Measurements from ENCODE around the gene ABLIM1. TPM values are rescaled to one million over a fixed set of nuclear protein-coding genes. Genes with fewer than 3 reads are reported as not detected.

ABLIM1 gene
- total and polyA plus RNA-seq, 8 donors, result 28.1 to 276 (median 92.9) TPM

- 84 to 96% (median 93%) methylated on average over 2 of the region's 2 CpGs for WGBS, 5 donors
- TF ChIP-seq POLR2AphosphoS5 (IDR thresholded peaks at IDR 0.05) (no peak), EP300 (IDR thresholded peaks at IDR 0.05) (no peak), POLR2A (IDR thresholded peaks at IDR 0.05) (no peak), CTCF (IDR thresholded peaks at IDR 0.05) (no peak)
- H3K4me1 ChIP-seq, result peaks cover 0 to 30% (median 8%) of the 10 kb centered on the region in 4 donors
- no peaks in the 10 kb centered on the region for H3K27me3 ChIP-seq
- H3K4me3 ChIP-seq, result no peak overlapping the region
- DNase-seq, result no peak
- H3K36me3 ChIP-seq, result peaks cover 0 to 19% (median 5%) of the 10 kb centered on the region in 4 donors
- H3K9me3 ChIP-seq, result no peaks in the 10 kb centered on the region
- intact Hi-C loops (cut with DNase I; ENCODE audit: low total_unique reads), result no loop called here
- peak overlapping the region in 2 of 5 donors; percentile 21 to 66 for H3K27ac ChIP-seq
Observed at GRCh38 chr10:114478281-114478680, 179.8 kb downstream of the ABLIM1 start.

- intact Hi-C loops (cut with DNase I; ENCODE audit: low total_unique reads), result no loop called here
- no peak overlapping the region for H3K4me3 ChIP-seq
- H3K4me1 ChIP-seq, result peaks cover 5 to 34% (median 10%) of the 10 kb centered on the region in 4 donors
- WGBS, 5 donors, result 85 to 96% (median 91%) methylated on average over 7 of the region's 7 CpGs
- H3K9me3 ChIP-seq, result no peaks in the 10 kb centered on the region
- DNase-seq, result no peak
- peak overlapping the region in 3 of 5 donors; percentile 42 to 66 (median 47) for H3K27ac ChIP-seq
- no peaks in the 10 kb centered on the region for H3K27me3 ChIP-seq
- H3K36me3 ChIP-seq, result peaks cover 0 to 17% (median 5%) of the 10 kb centered on the region in 4 donors
- TF ChIP-seq POLR2AphosphoS5 (IDR thresholded peaks at IDR 0.05) (peak in 1 of 3 donors; percentile 10), POLR2A (IDR thresholded peaks at IDR 0.05) (no peak)
Observed at GRCh38 chr10:114477285-114477684, 180.8 kb downstream of the ABLIM1 start.

GRCh38 chr10:114474989-114475388 lies 183.1 kb downstream of the ABLIM1 start:
- intact Hi-C loops (cut with DNase I; ENCODE audit: low total_unique reads), result no loop called here
- peak overlapping the region in 2 of 5 donors; percentile 32 to 56 for H3K27ac ChIP-seq

GRCh38 chr10:114473776-114474175 lies 184.3 kb downstream of the ABLIM1 start:
- WGBS, 5 donors, result 39 to 59% (median 48%) methylated on average over 3 of the region's 3 CpGs
- H3K27ac ChIP-seq, result peak overlapping the region in 4 of 5 donors; percentile 32 to 56 (median 45)

More at GRCh38 chr10:114474989-114475388, 183.1 kb downstream of the ABLIM1 start:
- 96 to 99% (median 98%) methylated on average over 5 of the region's 5 CpGs for WGBS, 5 donors
- Histone ChIP-seq H3K4me3 (no peak overlapping the region), H3K4me1 (peaks cover 10 to 54% (median 19%) of the 10 kb centered on the region in 4 donors), H3K36me3 (peaks cover 0 to 10% (median under 1%) of the 10 kb centered on the region in 4 donors), H3K9me3 (no peaks in the 10 kb centered on the region), H3K27me3 (no peaks in the 10 kb centered on the region)
- no peak for TF ChIP-seq CTCF (IDR thresholded peaks at IDR 0.05)
- TF ChIP-seq EP300 (IDR thresholded peaks at IDR 0.05), result no peak
- no peak for TF ChIP-seq POLR2AphosphoS5 (IDR thresholded peaks at IDR 0.05)
- no peak for TF ChIP-seq POLR2A (IDR thresholded peaks at IDR 0.05)
- no peak for DNase-seq

More at GRCh38 chr10:114473776-114474175, 184.3 kb downstream of the ABLIM1 start:
- H3K4me3 ChIP-seq, result no peak overlapping the region
- H3K9me3 ChIP-seq, result no peaks in the 10 kb centered on the region
- no peak for DNase-seq
- intact Hi-C loops (cut with DNase I; ENCODE audit: low total_unique reads), result no loop called here
- TF ChIP-seq EP300 (IDR thresholded peaks at IDR 0.05) (no peak), POLR2A (IDR thresholded peaks at IDR 0.05) (no peak), POLR2AphosphoS5 (IDR thresholded peaks at IDR 0.05) (no peak), CTCF (IDR thresholded peaks at IDR 0.05) (no peak)
- no peaks in the 10 kb centered on the region for H3K27me3 ChIP-seq
- peaks cover 0 to 21% (median 6%) of the 10 kb centered on the region in 4 donors for H3K36me3 ChIP-seq
- H3K4me1 ChIP-seq, result peaks cover 10 to 47% (median 16%) of the 10 kb centered on the region in 4 donors
